ENCODE data around the gene HOXC5. TPM values are rescaled to one million over a fixed set of nuclear protein-coding genes. Genes with fewer than 3 reads are reported as not detected.

Gene HOXC5
- total RNA-seq, 1 donor from 2014 or later, result not detected

GRCh38 chr12:54022960-54023884, 9.6 kb upstream of the HOXC5 start:
- DNase-seq (ENCODE audit: extremely low spot score, unreplicated experiment), result no peak
- no peaks in the 10 kb centered on the region for H3K36me3 Mint-ChIP-seq (ENCODE audit: unreplicated experiment)
- H3K4me3 Mint-ChIP-seq (ENCODE audit: unreplicated experiment), result no peak overlapping the region
- H3K27me3 Mint-ChIP-seq (ENCODE audit: unreplicated experiment), result peaks cover 89% of the 10 kb centered on the region
- TF ChIP-seq CTCF (IDR thresholded peaks at IDR 0.05), result no peak
- H3K27ac Mint-ChIP-seq (ENCODE audit: unreplicated experiment), result no peak overlapping the region
- no peaks in the 10 kb centered on the region for H3K9me3 Mint-ChIP-seq (ENCODE audit: unreplicated experiment)
- peaks cover 12% of the 10 kb centered on the region for H3K4me1 Mint-ChIP-seq (ENCODE audit: unreplicated experiment)

GRCh38 chr12:54024127-54024526, 8.7 kb upstream of the HOXC5 start:
- peaks cover 9% of the 10 kb centered on the region for H3K4me1 Mint-ChIP-seq (ENCODE audit: unreplicated experiment)
- H3K9me3 Mint-ChIP-seq (ENCODE audit: unreplicated experiment), result no peaks in the 10 kb centered on the region
- no peaks in the 10 kb centered on the region for H3K36me3 Mint-ChIP-seq (ENCODE audit: unreplicated experiment)
- no peak overlapping the region for H3K27ac Mint-ChIP-seq (ENCODE audit: unreplicated experiment)
- no peak overlapping the region for H3K4me3 Mint-ChIP-seq (ENCODE audit: unreplicated experiment)
- H3K27me3 Mint-ChIP-seq (ENCODE audit: unreplicated experiment), result peaks cover 91% of the 10 kb centered on the region
- no peak for DNase-seq (ENCODE audit: extremely low spot score, unreplicated experiment)
- TF ChIP-seq CTCF (IDR thresholded peaks at IDR 0.05), result no peak

- TF ChIP-seq CTCF (IDR thresholded peaks at IDR 0.05), result no peak
- H3K4me1 Mint-ChIP-seq (ENCODE audit: unreplicated experiment), result peaks cover 8% of the 10 kb centered on the region
- H3K27ac Mint-ChIP-seq (ENCODE audit: unreplicated experiment), result no peak overlapping the region
These were observed 8.1 kb upstream of the HOXC5 start for GRCh38 chr12:54024581-54025305.

GRCh38 chr12:54025499-54026405, 7.1 kb upstream of the HOXC5 start:
- Mint-ChIP-seq H3K4me3 (ENCODE audit: unreplicated experiment) (no peak overlapping the region), H3K4me1 (ENCODE audit: unreplicated experiment) (peaks cover 12% of the 10 kb centered on the region), H3K27me3 (ENCODE audit: unreplicated experiment) (peaks cover 87% of the 10 kb centered on the region), H3K9me3 (ENCODE audit: unreplicated experiment) (no peaks in the 10 kb centered on the region), H3K36me3 (ENCODE audit: unreplicated experiment) (no peaks in the 10 kb centered on the region), H3K27ac (ENCODE audit: unreplicated experiment) (no peak overlapping the region)
- DNase-seq (ENCODE audit: extremely low spot score, unreplicated experiment), result no peak
- TF ChIP-seq CTCF (IDR thresholded peaks at IDR 0.05), result no peak

More at GRCh38 chr12:54024581-54025305, 8.1 kb upstream of the HOXC5 start:
- DNase-seq (ENCODE audit: extremely low spot score, unreplicated experiment), result no peak
- Mint-ChIP-seq H3K4me3 (ENCODE audit: unreplicated experiment) (no peak overlapping the region), H3K27me3 (ENCODE audit: unreplicated experiment) (peaks cover 90% of the 10 kb centered on the region), H3K36me3 (ENCODE audit: unreplicated experiment) (no peaks in the 10 kb centered on the region), H3K9me3 (ENCODE audit: unreplicated experiment) (no peaks in the 10 kb centered on the region)
